Measurements from ENCODE around the gene HSD17B11.
A peak's percentile ranks its signal among the peaks of the same experiment; 100 is the strongest.

HSD17B11 gene

GRCh38 chr4:87356832-87357526 is 34.0 kb downstream of the HSD17B11 start:
- no peak overlapping the region for H2AK5ac ChIP-seq (ENCODE audit: low read length, severe bottlenecking)
- H3K14ac ChIP-seq (ENCODE audit: low read length in 2 of 2), result no peak overlapping the region
- peak overlapping the region; percentile 19 for H2BK120ac ChIP-seq (ENCODE audit: low read depth, low read length)
- no peak overlapping the region for H4K8ac ChIP-seq (ENCODE audit: low read length)
- H3K79me1 ChIP-seq (replicated peaks; ENCODE audit: low read length, poor library complexity, severe bottlenecking), result peaks cover 1% of the 10 kb centered on the region
- no peak overlapping the region for H3K4ac ChIP-seq (ENCODE audit: low read depth in 1 of 2, low read length in 2 of 2)
- no peaks in the 10 kb centered on the region for H3K27me3 ChIP-seq (ENCODE audit: control insufficient read depth in 1 of 2, insufficient read depth in 1 of 2, low read length in 2 of 2)
- H3K36me3 ChIP-seq (ENCODE audit: control insufficient read depth in 1 of 2, insufficient read depth in 2 of 2, low read depth in 1 of 2, low read length in 2 of 2), result peaks cover 6 to 38% of the 10 kb centered on the region in 2 experiments
- DNase-seq, result no peak
- H3K4me2 ChIP-seq (ENCODE audit: low read length, poor library complexity, severe bottlenecking), result no peak overlapping the region
- no peaks in the 10 kb centered on the region for H3K9me3 ChIP-seq (ENCODE audit: control insufficient read depth, low read length)
- H3K4me1 ChIP-seq (ENCODE audit: control insufficient read depth, insufficient read depth, low read depth, low read length), result peaks cover 3% of the 10 kb centered on the region
- H3K27ac ChIP-seq (ENCODE audit: low read length, poor library complexity, severe bottlenecking), result no peak overlapping the region
- H3K9ac ChIP-seq (ENCODE audit: low read length), result no peak overlapping the region
- H2BK12ac ChIP-seq (ENCODE audit: low read length in 2 of 2), result no peak overlapping the region
- no peak overlapping the region for H4K91ac ChIP-seq (ENCODE audit: low read length)
- 89% methylated on average over 2 of the region's 2 CpGs for WGBS
- H2BK15ac ChIP-seq (ENCODE audit: low read depth, poor library complexity, severe bottlenecking), result no peak overlapping the region
- H2AFZ ChIP-seq (ENCODE audit: low read depth, low read length), result no peak overlapping the region
- no peak overlapping the region for H3K23ac ChIP-seq (ENCODE audit: low read length in 2 of 2)
- H3K4me3 ChIP-seq (ENCODE audit: insufficient read depth in 1 of 2, low read depth in 1 of 2, low read length in 2 of 2), result no peak overlapping the region
- peak overlapping the region; percentile 31 for H2BK5ac ChIP-seq (ENCODE audit: low read depth, low read length, poor library complexity, severe bottlenecking)
- H3K18ac ChIP-seq (ENCODE audit: low read depth in 1 of 2, low read length in 2 of 2), result no peak overlapping the region

- Histone ChIP-seq H3K4me1 (ENCODE audit: control insufficient read depth, insufficient read depth, low read depth, low read length) (peaks cover 3% of the 10 kb centered on the region), H3K9me3 (ENCODE audit: control insufficient read depth, low read length) (no peaks in the 10 kb centered on the region), H2AK5ac (ENCODE audit: low read length, severe bottlenecking) (no peak overlapping the region), H3K4me2 (ENCODE audit: low read length, poor library complexity, severe bottlenecking) (no peak overlapping the region), H4K91ac (ENCODE audit: low read length) (no peak overlapping the region), H2BK12ac (ENCODE audit: low read length in 2 of 2) (no peak overlapping the region), H3K36me3 (ENCODE audit: control insufficient read depth in 1 of 2, insufficient read depth in 2 of 2, low read depth in 1 of 2, low read length in 2 of 2) (peaks cover 0 to 27% of the 10 kb centered on the region in 2 experiments), H2BK15ac (ENCODE audit: low read depth, poor library complexity, severe bottlenecking) (no peak overlapping the region), H3K18ac (ENCODE audit: low read depth in 1 of 2, low read length in 2 of 2) (no peak overlapping the region), H3K23ac (ENCODE audit: low read length in 2 of 2) (no peak overlapping the region), H3K4ac (ENCODE audit: low read depth in 1 of 2, low read length in 2 of 2) (no peak overlapping the region), H4K8ac (ENCODE audit: low read length) (no peak overlapping the region), H3K4me3 (ENCODE audit: insufficient read depth in 1 of 2, low read depth in 1 of 2, low read length in 2 of 2) (peak overlapping the region in 1 of 2 experiments; percentile 43), H2BK120ac (ENCODE audit: low read depth, low read length) (no peak overlapping the region), H3K14ac (ENCODE audit: low read length in 2 of 2) (no peak overlapping the region), H3K79me1 (replicated peaks; ENCODE audit: low read length, poor library complexity, severe bottlenecking) (peaks cover 1% of the 10 kb centered on the region), H3K27ac (ENCODE audit: low read length, poor library complexity, severe bottlenecking) (no peak overlapping the region), H3K27me3 (ENCODE audit: control insufficient read depth in 1 of 2, insufficient read depth in 1 of 2, low read length in 2 of 2) (no peaks in the 10 kb centered on the region), H2AFZ (ENCODE audit: low read depth, low read length) (no peak overlapping the region), H2BK5ac (ENCODE audit: low read depth, low read length, poor library complexity, severe bottlenecking) (no peak overlapping the region), H3K9ac (ENCODE audit: low read length) (peak overlapping the region; percentile 85)
- DNase-seq, result peak; percentile 53
- WGBS, result 63% methylated on average over 1 of the region's 7 CpGs
Measured at GRCh38 chr4:87354168-87355102, 36.6 kb downstream of the HSD17B11 start.

GRCh38 chr4:87353592-87353991 is 37.4 kb downstream of the HSD17B11 start:
- Histone ChIP-seq H3K4me2 (ENCODE audit: low read length, poor library complexity, severe bottlenecking) (no peak overlapping the region), H2AK5ac (ENCODE audit: low read length, severe bottlenecking) (no peak overlapping the region), H3K18ac (ENCODE audit: low read depth in 1 of 2, low read length in 2 of 2) (no peak overlapping the region), H3K36me3 (ENCODE audit: control insufficient read depth in 1 of 2, insufficient read depth in 2 of 2, low read depth in 1 of 2, low read length in 2 of 2) (peaks cover 0 to 19% of the 10 kb centered on the region in 2 experiments), H3K4me1 (ENCODE audit: control insufficient read depth, insufficient read depth, low read depth, low read length) (peaks cover 3% of the 10 kb centered on the region), H2AFZ (ENCODE audit: low read depth, low read length) (no peak overlapping the region), H3K23ac (ENCODE audit: low read length in 2 of 2) (no peak overlapping the region), H2BK12ac (ENCODE audit: low read length in 2 of 2) (no peak overlapping the region), H2BK5ac (ENCODE audit: low read depth, low read length, poor library complexity, severe bottlenecking) (no peak overlapping the region), H3K27ac (ENCODE audit: low read length, poor library complexity, severe bottlenecking) (no peak overlapping the region), H3K14ac (ENCODE audit: low read length in 2 of 2) (no peak overlapping the region), H3K4ac (ENCODE audit: low read depth in 1 of 2, low read length in 2 of 2) (no peak overlapping the region), H4K91ac (ENCODE audit: low read length) (no peak overlapping the region), H2BK15ac (ENCODE audit: low read depth, poor library complexity, severe bottlenecking) (no peak overlapping the region), H4K8ac (ENCODE audit: low read length) (no peak overlapping the region), H2BK120ac (ENCODE audit: low read depth, low read length) (no peak overlapping the region), H3K9me3 (ENCODE audit: control insufficient read depth, low read length) (no peaks in the 10 kb centered on the region), H3K27me3 (ENCODE audit: control insufficient read depth in 1 of 2, insufficient read depth in 1 of 2, low read length in 2 of 2) (no peaks in the 10 kb centered on the region), H3K9ac (ENCODE audit: low read length) (peak overlapping the region; percentile 85), H3K4me3 (ENCODE audit: insufficient read depth in 1 of 2, low read depth in 1 of 2, low read length in 2 of 2) (peak overlapping the region in 1 of 2 experiments; percentile 43), H3K79me1 (replicated peaks; ENCODE audit: low read length, poor library complexity, severe bottlenecking) (peaks cover 1% of the 10 kb centered on the region)
- 23% methylated on average over 2 of the region's 3 CpGs for WGBS
- DNase-seq, result peak; percentile 62

GRCh38 chr4:87345139-87345538 is 45.8 kb downstream of the HSD17B11 start:
- H3K4ac ChIP-seq (ENCODE audit: low read depth in 1 of 2, low read length in 2 of 2), result no peak overlapping the region
- H2AK5ac ChIP-seq (ENCODE audit: low read length, severe bottlenecking), result no peak overlapping the region

More at GRCh38 chr4:87345139-87345538, 45.8 kb downstream of the HSD17B11 start:
- H4K8ac ChIP-seq (ENCODE audit: low read length), result no peak overlapping the region
- H3K18ac ChIP-seq (ENCODE audit: low read depth in 1 of 2, low read length in 2 of 2), result no peak overlapping the region
- H2BK120ac ChIP-seq (ENCODE audit: low read depth, low read length), result no peak overlapping the region
- no peak overlapping the region for H2BK5ac ChIP-seq (ENCODE audit: low read depth, low read length, poor library complexity, severe bottlenecking)
- no peak overlapping the region for H3K4me2 ChIP-seq (ENCODE audit: low read length, poor library complexity, severe bottlenecking)
- no peaks in the 10 kb centered on the region for H3K27me3 ChIP-seq (ENCODE audit: control insufficient read depth in 1 of 2, insufficient read depth in 1 of 2, low read length in 2 of 2)
- H3K9ac ChIP-seq (ENCODE audit: low read length), result no peak overlapping the region
- H3K23ac ChIP-seq (ENCODE audit: low read length in 2 of 2), result no peak overlapping the region
- no peak overlapping the region for H3K27ac ChIP-seq (ENCODE audit: low read length, poor library complexity, severe bottlenecking)
- H3K9me3 ChIP-seq (ENCODE audit: control insufficient read depth, low read length), result peaks cover 19% of the 10 kb centered on the region
- no peak overlapping the region for H2BK12ac ChIP-seq (ENCODE audit: low read length in 2 of 2)
- no peak overlapping the region for H4K91ac ChIP-seq (ENCODE audit: low read length)
- no peak overlapping the region for H2BK15ac ChIP-seq (ENCODE audit: low read depth, poor library complexity, severe bottlenecking)
- H3K14ac ChIP-seq (ENCODE audit: low read length in 2 of 2), result no peak overlapping the region
- H3K79me1 ChIP-seq (replicated peaks; ENCODE audit: low read length, poor library complexity, severe bottlenecking), result peaks cover 1% of the 10 kb centered on the region
- H3K36me3 ChIP-seq (ENCODE audit: control insufficient read depth in 1 of 2, insufficient read depth in 2 of 2, low read depth in 1 of 2, low read length in 2 of 2), result peaks cover 10 to 34% of the 10 kb centered on the region in 2 experiments
- DNase-seq, result no peak
- no peak overlapping the region for H2AFZ ChIP-seq (ENCODE audit: low read depth, low read length)
- H3K4me1 ChIP-seq (ENCODE audit: control insufficient read depth, insufficient read depth, low read depth, low read length), result no peaks in the 10 kb centered on the region
- H3K4me3 ChIP-seq (ENCODE audit: insufficient read depth in 1 of 2, low read depth in 1 of 2, low read length in 2 of 2), result peak overlapping the region in 1 of 2 experiments; percentile 41
